Measurements from ENCODE around the gene CYP26B1.

CYP26B1 gene

GRCh38 chr2:72082021-72082601 is 65.6 kb downstream of the CYP26B1 start:
- DNase-seq (ENCODE audit: low spot score), result peak; percentile 38

GRCh38 chr2:72081451-72081850 is 66.2 kb downstream of the CYP26B1 start:
- DNase-seq (ENCODE audit: low spot score), result peak; percentile 58

GRCh38 chr2:72080286-72081145 is 67.1 kb downstream of the CYP26B1 start:
- no peak for DNase-seq (ENCODE audit: low spot score)

All from AG20443 (cell line).